Neural cell (in vitro differentiated cells): ENCODE data around the gene UBA3. TPM values are rescaled to one million over a fixed set of nuclear protein-coding genes. Genes with fewer than 3 reads are reported as not detected.

ENCODE experiments used
- H2AFZ ChIP-seq: fragments of 200-600, 300-800 bp; sonication (generic), shearing (Covaris generic); 2 replicates; pipeline ENCODE4 v1.6.0; 2014; ENCODE audit warnings: low read depth, mild to moderate bottlenecking, antibody characterized with exemption, low read length, moderate library complexity
- H3F3A ChIP-seq: fragments of 200-600 bp; shearing (Covaris generic); 2 replicates; pipeline ENCODE4 v1.6.1; 2016; ENCODE audit warnings: mild to moderate bottlenecking, moderate library complexity, mixed read lengths, antibody characterized with exemption, low read length; ENCODE audit not compliant: insufficient read depth, poor library complexity, severe bottlenecking
- H3K27ac ChIP-seq: fragments of 200-600, 300-800 bp; sonication (generic), shearing (Covaris generic); 2 replicates; pipeline ENCODE4 v1.5.1; 2014; ENCODE audit warnings: mild to moderate bottlenecking, low read length, moderate library complexity
- H3K27me3 ChIP-seq: fragments of 300-800, 200-600 bp; sonication (generic), shearing (Covaris generic); 2 replicates; pipeline ENCODE4 v1.6.0; 2014; ENCODE audit warnings: mild to moderate bottlenecking, low read depth, low read length, moderate library complexity; ENCODE audit not compliant: insufficient read depth
- H3K36me3 ChIP-seq: fragments of 300-800, 200-600 bp; sonication (generic), shearing (Covaris generic); 2 replicates; pipeline ENCODE4 v1.5.1; 2014; ENCODE audit warnings: mild to moderate bottlenecking, antibody characterized with exemption, low read length, moderate library complexity; ENCODE audit not compliant: insufficient read depth
- H3K4me2 ChIP-seq: fragments of 300-800, 200-600 bp; sonication (generic), shearing (Covaris generic); 2 replicates; pipeline ENCODE4 v1.6.0; 2014; ENCODE audit warnings: mild to moderate bottlenecking, low read length
- H3K4me3 ChIP-seq: fragments of 300-800, 200-600 bp; sonication (generic), shearing (Covaris generic); 2 replicates; pipeline ENCODE4 v1.5.1; 2014; ENCODE audit warnings: mild to moderate bottlenecking, low read length, moderate library complexity
- H3K79me2 ChIP-seq: fragments of 200-600 bp; shearing (Covaris generic); replicated peaks from 2 replicates; pipeline ENCODE4 v1.6.0; 2014; ENCODE audit warnings: mild to moderate bottlenecking, low read length, moderate library complexity; ENCODE audit not compliant: insufficient read depth
- H3K9ac ChIP-seq: fragments of 300-800, 200-600 bp; sonication (generic), shearing (Covaris generic); 2 replicates; pipeline ENCODE4 v1.6.1; 2016; ENCODE audit warnings: mild to moderate bottlenecking, low read length, mixed read lengths
- H3K9me2 ChIP-seq: fragments of 200-600 bp; shearing (Covaris generic); 2 replicates; pipeline ENCODE4 v1.6.1; 2016; ENCODE audit warnings: mild to moderate bottlenecking, low read length, mixed read lengths; ENCODE audit not compliant: insufficient read depth
- H3K9me3 ChIP-seq: fragments of 200-600, 300-800 bp; sonication (generic), shearing (Covaris generic); 2 replicates; pipeline ENCODE4 v1.6.1; 2016; ENCODE audit warnings: mild to moderate bottlenecking, mixed run types, low read length, moderate library complexity, mixed read lengths
- H4K20me1 ChIP-seq: fragments of 200-600 bp; shearing (Covaris generic); 2 replicates; pipeline ENCODE4 v1.6.1; 2016; ENCODE audit warnings: mild to moderate bottlenecking, mixed run types; ENCODE audit not compliant: insufficient read depth
- EP300 ChIP-seq: fragments of 450-650 bp; conservative IDR thresholded peaks from 2 replicates; pipeline ENCODE4 v1.6.1; 2014; ENCODE audit warnings: antibody characterized with exemption, mild to moderate bottlenecking, moderate library complexity; ENCODE audit not compliant: poor library complexity, severe bottlenecking
- EZH2 ChIP-seq: fragments of 200-600, 300-800 bp; shearing (Covaris generic), sonication (generic); IDR thresholded peaks from 2 replicates; pipeline ENCODE4 v1.6.1; 2014; ENCODE audit warnings: antibody characterized with exemption, low read length, borderline replicate concordance, mild to moderate bottlenecking; ENCODE audit not compliant: insufficient read depth, poor library complexity, severe bottlenecking
- MXI1 ChIP-seq: fragments of 450-650 bp; conservative IDR thresholded peaks from 2 replicates; pipeline ENCODE4 v1.6.1; 2014; ENCODE audit warnings: antibody characterized with exemption, mild to moderate bottlenecking; ENCODE audit not compliant: poor library complexity, severe bottlenecking
- POLR2AphosphoS5 ChIP-seq: IDR thresholded peaks from 2 replicates; pipeline ENCODE4 v1.6.1; 2012
- RAD21 ChIP-seq: fragments of 450-650 bp; conservative IDR thresholded peaks from 2 replicates; pipeline ENCODE4 v1.6.1; 2014; ENCODE audit warnings: antibody characterized with exemption, mild to moderate bottlenecking, moderate library complexity
- SMC3 ChIP-seq: fragments of 450-650 bp; conservative IDR thresholded peaks from 2 replicates; pipeline ENCODE4 v1.6.1; 2014; ENCODE audit warnings: antibody characterized with exemption, mild to moderate bottlenecking, moderate library complexity; ENCODE audit not compliant: poor library complexity
- TAF1 ChIP-seq: IDR thresholded peaks from 2 replicates; pipeline ENCODE4 v1.6.1; 2012; ENCODE audit warnings: low read depth
- polyA plus RNA-seq: library from polyadenylated mRNA; depleted of rRNA; stranded (reverse); fragments of >200 nt; gene quantifications from 2 replicates; pipeline ENCODE4 v1.2.3, GENCODE V29; 2014
- TF ChIP-seq, protein P1 (sequence below): fragments of 450-650 bp; IDR thresholded peaks from 2 replicates; pipeline ENCODE4 v1.5.1; 2014; ENCODE audit warnings: antibody characterized with exemption, mild to moderate bottlenecking, moderate library complexity; ENCODE audit not compliant: poor library complexity, severe bottlenecking
- TF ChIP-seq, protein P2 (sequence below): IDR thresholded peaks from 2 replicates; pipeline ENCODE4 v1.6.1; 2012; ENCODE audit warnings: borderline replicate concordance

Gene UBA3
- polyA plus RNA-seq, 1 donor from 2014 or later = 168 TPM

- Histone ChIP-seq H3K27ac (no peak overlapping the region), H2AFZ (no peak overlapping the region), H3K4me2 (no peak overlapping the region), H3K27me3 (no peaks in the 10 kb centered on the region), H4K20me1 (no peaks in the 10 kb centered on the region), H3F3A (no peaks in the 10 kb centered on the region), H3K79me2 (no peaks in the 10 kb centered on the region), H3K9me2 (no peaks in the 10 kb centered on the region), H3K4me3 (no peak overlapping the region), H3K9ac (no peak overlapping the region), H3K9me3 (no peaks in the 10 kb centered on the region), H3K36me3 (no peaks in the 10 kb centered on the region)
- TF ChIP-seq TAF1 (no peak), POLR2AphosphoS5 (no peak), SMC3 (no peak), RAD21 (no peak), EP300 (no peak), MXI1 (no peak), EZH2 (no peak)
- TF ChIP-seq, protein P1, sequence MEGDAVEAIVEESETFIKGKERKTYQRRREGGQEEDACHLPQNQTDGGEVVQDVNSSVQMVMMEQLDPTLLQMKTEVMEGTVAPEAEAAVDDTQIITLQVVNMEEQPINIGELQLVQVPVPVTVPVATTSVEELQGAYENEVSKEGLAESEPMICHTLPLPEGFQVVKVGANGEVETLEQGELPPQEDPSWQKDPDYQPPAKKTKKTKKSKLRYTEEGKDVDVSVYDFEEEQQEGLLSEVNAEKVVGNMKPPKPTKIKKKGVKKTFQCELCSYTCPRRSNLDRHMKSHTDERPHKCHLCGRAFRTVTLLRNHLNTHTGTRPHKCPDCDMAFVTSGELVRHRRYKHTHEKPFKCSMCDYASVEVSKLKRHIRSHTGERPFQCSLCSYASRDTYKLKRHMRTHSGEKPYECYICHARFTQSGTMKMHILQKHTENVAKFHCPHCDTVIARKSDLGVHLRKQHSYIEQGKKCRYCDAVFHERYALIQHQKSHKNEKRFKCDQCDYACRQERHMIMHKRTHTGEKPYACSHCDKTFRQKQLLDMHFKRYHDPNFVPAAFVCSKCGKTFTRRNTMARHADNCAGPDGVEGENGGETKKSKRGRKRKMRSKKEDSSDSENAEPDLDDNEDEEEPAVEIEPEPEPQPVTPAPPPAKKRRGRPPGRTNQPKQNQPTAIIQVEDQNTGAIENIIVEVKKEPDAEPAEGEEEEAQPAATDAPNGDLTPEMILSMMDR = no peak
- TF ChIP-seq, protein P2, sequence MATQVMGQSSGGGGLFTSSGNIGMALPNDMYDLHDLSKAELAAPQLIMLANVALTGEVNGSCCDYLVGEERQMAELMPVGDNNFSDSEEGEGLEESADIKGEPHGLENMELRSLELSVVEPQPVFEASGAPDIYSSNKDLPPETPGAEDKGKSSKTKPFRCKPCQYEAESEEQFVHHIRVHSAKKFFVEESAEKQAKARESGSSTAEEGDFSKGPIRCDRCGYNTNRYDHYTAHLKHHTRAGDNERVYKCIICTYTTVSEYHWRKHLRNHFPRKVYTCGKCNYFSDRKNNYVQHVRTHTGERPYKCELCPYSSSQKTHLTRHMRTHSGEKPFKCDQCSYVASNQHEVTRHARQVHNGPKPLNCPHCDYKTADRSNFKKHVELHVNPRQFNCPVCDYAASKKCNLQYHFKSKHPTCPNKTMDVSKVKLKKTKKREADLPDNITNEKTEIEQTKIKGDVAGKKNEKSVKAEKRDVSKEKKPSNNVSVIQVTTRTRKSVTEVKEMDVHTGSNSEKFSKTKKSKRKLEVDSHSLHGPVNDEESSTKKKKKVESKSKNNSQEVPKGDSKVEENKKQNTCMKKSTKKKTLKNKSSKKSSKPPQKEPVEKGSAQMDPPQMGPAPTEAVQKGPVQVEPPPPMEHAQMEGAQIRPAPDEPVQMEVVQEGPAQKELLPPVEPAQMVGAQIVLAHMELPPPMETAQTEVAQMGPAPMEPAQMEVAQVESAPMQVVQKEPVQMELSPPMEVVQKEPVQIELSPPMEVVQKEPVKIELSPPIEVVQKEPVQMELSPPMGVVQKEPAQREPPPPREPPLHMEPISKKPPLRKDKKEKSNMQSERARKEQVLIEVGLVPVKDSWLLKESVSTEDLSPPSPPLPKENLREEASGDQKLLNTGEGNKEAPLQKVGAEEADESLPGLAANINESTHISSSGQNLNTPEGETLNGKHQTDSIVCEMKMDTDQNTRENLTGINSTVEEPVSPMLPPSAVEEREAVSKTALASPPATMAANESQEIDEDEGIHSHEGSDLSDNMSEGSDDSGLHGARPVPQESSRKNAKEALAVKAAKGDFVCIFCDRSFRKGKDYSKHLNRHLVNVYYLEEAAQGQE = no peak
These were observed 39.5 kb upstream of the UBA3 start for GRCh38 chr3:69119681-69120080.

DNA sequence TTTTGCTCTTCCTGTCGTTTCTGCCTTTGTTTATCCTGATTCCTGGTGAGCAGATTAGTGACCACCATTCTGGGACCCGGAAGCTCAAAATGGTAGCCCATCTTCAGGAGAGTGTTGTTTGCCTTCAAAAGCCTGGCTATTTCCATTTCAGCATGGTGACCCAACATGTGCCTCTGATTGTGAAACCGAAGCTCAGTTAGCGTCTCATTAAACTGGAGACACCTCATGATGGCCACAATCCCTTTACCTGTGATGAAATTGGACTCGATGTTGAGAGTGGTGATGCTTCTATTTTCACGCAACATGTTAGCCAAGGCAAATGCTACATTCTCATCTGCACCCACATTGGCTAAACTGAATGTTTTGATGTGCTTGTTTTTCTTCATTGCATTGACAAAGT is 39.0 kb upstream of the UBA3 start:
- no peak overlapping the region for H2AFZ ChIP-seq
- TF ChIP-seq, protein P1 = no peak
- no peak for TF ChIP-seq EZH2
- no peak for TF ChIP-seq EP300
- no peak for TF ChIP-seq SMC3
- TF ChIP-seq, protein P2 = no peak
- TF ChIP-seq MXI1 = no peak
- TF ChIP-seq RAD21 = no peak
- TF ChIP-seq TAF1 = no peak
- H4K20me1 ChIP-seq = no peaks in the 10 kb centered on the region
- no peaks in the 10 kb centered on the region for H3K9me2 ChIP-seq
- no peaks in the 10 kb centered on the region for H3F3A ChIP-seq
- H3K4me2 ChIP-seq = no peak overlapping the region
- no peaks in the 10 kb centered on the region for H3K9me3 ChIP-seq
- H3K9ac ChIP-seq = no peak overlapping the region
- H3K4me3 ChIP-seq = no peak overlapping the region
- H3K27me3 ChIP-seq = no peaks in the 10 kb centered on the region
- no peak overlapping the region for H3K27ac ChIP-seq
- H3K36me3 ChIP-seq = no peaks in the 10 kb centered on the region
- H3K79me2 ChIP-seq = no peaks in the 10 kb centered on the region
